Activated T-helper 1 cell treated with Interleukin-2 at 50 U/mL for 16 hours (primary cell): ENCODE measurements around the gene MCUR1.
"Not testable (repeated sequence)": the region's sequence is repeated elsewhere in the genome, so short reads cannot be mapped to it uniquely, and the experiment has no call there.

Experiments
- DNase-seq: peaks from one replicate; pipeline ENCODE4 v3.0.0-alpha.2; 2020; ENCODE audit warnings: low read depth

Gene MCUR1

DNA sequence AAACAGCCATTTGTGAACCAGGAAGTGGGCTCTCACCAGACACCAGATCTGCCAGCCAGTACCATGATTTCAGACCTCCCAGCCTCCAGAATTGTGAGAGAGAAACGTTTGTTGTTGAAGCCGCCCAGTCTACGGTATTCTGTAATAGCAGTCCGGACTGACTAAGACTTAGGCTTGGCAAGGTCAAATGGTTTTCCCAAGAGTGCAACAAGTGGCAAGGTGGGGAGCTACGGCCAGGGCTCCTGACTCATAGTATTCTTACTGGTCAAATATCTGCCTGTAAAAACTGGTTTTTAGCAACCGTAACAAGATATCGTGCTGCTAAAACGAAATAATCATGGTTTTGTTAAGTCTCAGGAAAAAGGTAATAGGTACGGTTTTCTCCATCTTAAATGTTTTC is 37.8 kb downstream of the MCUR1 start:
- DNase-seq = no peak

DNA sequence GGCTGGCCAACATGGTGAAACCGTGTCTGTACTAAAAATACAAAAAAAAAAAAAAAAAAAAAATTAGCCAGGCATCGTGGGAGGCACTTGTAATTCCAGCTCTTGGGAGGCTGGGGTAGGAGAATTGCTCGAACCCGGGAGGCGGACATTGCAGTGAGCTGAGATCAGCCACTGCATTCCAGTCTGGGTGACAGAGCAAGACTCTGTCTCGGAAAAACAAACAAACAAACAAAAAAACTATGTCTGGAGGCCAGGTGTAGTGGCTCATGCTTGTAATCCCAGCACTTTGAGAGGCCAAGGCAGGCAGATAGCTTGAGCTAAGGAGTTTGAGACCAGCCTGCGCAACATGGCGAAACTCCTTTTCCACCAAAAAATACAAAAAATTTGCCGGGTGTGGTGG is 38.9 kb downstream of the MCUR1 start:
- DNase-seq = not testable (repeated sequence)

DNA sequence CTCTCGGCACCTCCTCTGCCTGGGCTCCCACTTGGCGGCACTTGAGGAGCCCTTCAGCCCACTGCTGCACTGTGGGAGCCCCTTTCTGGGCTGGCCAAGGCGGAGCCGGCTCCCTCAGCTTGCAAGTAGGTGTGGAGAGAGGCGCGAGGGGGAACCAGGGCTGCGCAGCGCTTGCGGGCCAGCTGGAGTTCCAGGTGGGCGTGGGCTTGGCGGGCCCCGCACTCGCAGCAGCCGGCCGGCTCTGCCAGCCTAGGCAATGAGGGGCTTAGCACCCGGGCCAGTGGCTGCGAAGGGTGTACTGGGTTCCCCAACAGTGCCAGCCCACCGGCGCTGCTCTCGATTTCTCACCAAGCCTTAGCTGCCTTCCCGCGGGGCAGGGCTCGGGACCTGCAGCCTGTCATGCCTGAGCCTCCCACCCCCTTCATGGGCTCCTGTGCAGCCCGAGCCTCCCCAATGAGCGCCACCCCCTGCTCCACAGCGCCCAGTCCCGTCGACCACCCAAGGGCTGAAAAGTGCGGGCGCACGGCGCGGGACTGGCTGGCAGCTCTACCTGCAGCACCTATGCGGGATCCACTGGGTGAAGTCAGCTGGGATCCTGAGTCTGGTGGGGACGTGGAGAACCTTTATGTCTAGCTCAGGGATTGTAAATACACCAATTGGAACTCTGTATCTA is 41.9 kb downstream of the MCUR1 start:
- not testable (repeated sequence) for DNase-seq

DNA sequence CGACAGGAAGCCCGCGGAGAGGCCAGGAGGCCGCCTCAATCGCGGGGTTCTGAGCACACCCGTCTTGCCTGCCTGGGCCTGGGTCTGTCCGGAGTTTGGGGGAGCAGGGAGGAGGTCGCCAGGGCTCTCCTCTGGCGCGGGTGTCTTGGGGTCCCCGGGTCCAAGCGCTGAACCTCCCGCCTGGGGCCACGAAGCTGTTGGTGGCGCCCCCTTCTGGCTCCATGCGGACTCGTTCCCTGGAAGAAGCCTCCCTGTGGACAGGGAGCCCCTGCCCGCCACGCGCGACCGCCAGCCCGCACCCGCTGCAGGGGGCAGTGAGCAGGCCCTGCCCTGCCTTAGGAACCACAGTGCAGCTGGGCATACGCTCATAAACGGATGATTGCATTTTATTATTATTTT is 44.7 kb downstream of the MCUR1 start:
- no peak for DNase-seq

- no peak for DNase-seq
Observed at GRCh38 chr6:13769034-13769654, 45.2 kb downstream of the MCUR1 start.

DNA sequence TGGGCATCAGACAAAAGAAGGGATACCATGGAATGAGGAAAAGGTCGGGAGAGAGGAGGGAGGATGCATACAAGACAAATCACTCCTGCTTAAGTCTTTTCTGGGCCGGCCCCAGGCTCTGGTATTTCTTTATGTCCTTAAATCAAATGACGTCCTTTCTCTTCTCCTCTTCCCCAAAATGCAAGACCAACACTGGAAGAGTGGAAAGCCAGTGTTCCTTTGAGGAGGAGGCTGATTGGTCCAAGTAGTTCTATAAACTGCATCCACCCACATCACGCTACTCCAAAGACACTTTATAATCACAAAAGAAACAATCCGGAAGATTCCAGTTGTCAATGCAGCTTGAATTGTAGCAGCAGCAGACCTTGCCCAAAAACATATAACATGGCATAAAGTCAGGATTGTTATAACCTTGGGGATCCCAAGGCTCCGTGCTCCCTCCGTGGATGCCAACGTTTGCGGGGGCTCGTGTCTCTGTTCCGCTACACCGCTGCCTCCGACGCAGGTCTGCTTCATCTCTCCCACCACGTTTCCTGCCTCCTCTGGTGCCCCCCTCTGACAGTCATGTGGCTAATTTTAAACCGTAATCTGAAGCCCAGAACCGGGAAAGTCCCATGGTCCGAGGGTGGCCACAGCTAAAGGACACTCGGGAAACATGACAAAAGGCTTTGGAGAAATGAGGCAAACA is 47.1 kb downstream of the MCUR1 start:
- peak; percentile 15 for DNase-seq

DNA sequence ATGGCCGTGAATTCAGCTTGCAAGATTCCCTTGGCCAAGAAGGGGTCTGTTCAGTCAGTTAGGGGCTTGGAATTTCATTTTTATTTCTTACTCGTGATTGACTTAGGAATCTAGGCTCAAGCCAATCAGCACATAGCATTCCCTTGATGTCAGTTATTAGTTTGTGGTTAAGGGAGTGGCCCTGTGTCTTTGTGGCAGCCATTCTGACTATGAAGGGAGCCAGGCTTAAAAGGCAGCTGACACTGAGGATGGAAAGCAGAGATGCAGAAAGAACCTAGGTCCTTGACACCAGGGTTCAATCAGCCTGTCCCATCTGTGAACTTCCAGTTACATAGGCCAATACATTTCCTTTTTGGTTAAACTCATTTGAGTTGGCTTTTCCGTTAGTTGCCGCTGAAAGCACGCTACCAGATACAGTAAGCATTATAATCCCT is 48.1 kb downstream of the MCUR1 start:
- no peak for DNase-seq

GRCh38 chr6:13765570-13765969 is 48.8 kb downstream of the MCUR1 start:
- DNase-seq = no peak

GRCh38 chr6:13764996-13765395 is 49.4 kb downstream of the MCUR1 start:
- DNase-seq = no peak

GRCh38 chr6:13763740-13764381 is 50.5 kb downstream of the MCUR1 start:
- DNase-seq = no peak

GRCh38 chr6:13762611-13763441 is 51.5 kb downstream of the MCUR1 start:
- no peak for DNase-seq

DNA sequence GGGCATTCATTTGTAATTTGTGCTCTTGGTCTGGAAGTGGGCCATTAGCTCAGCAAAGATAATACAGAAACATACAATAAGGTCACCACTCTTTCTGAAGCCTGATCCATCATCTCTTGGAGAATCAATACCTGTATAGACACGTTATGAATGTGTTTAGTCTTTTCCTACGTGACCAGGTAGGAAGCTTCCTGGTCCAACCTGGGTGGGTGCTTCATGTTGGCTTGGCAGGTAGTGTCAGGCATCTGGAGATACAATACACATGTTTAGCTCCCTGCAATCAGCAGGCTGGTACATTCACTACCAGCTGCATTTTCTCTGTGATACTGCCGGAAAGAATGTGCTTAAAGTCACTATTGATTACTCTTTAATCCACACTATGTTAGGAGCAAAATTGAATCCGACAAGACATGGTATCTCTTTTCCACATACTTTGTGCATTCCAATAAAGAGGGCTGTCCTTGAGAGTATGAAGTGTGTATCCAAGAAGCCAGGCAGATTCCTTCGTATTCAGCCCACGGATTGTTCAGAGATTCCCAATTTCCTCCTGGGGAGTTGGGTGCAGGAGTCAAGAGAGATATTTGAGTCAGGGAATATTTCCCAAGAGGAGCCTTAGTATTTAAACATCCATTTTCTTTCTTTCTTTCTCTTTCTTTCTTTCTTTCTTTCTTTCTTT is 52.9 kb downstream of the MCUR1 start:
- DNase-seq = no peak

- no peak for DNase-seq
Observed at GRCh38 chr6:13760307-13761304, 53.8 kb downstream of the MCUR1 start.

- DNase-seq = no peak
Observed at GRCh38 chr6:13759025-13759424, 55.3 kb downstream of the MCUR1 start.

DNA sequence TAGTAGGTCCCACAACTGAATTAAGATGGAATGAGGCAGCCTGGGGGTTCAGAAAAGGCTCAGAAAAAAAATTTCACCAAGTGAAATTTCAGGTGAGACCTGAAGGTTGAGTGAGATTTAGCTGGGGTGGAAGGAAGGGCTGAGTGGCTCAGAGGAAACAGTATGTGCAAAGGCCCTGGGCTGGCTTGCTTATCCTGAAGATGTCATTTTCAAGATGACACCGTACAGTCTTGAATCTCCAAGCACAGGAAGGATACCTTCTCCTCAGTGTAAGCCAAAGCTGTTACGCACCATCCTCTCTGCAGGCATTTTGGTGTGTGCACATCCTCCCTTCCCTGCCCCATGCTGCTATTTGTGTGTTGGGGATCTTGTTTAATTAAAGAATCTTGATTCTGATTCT is 59.7 kb downstream of the MCUR1 start:
- DNase-seq = no peak

DNA sequence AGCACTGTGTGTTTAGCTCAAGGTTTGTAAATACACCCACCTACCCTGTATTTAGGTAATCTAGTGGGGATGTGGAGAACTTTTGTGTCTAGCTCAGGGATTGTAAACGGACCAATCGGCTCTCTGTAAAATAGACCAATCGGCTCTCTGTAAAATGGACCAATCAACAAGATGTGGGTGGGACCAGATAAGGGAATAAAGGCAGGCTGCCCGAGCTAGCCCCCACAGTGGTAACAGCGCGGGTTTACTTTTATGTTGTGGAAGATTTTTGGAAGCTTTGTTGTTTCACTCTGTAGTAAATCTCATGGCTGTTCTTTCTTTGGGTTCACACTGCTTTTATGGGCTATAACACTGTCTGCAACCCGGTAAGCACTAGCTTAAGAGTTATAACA is 70.6 kb downstream of the MCUR1 start:
- no peak for DNase-seq

GRCh38 chr6:13742961-13743735 is 71.2 kb downstream of the MCUR1 start:
- DNase-seq = no peak

GRCh38 chr6:13741365-13741764 is 73.0 kb downstream of the MCUR1 start:
- DNase-seq = no peak
